Fibroblast of villous mesenchyme (primary cell): ENCODE measurements around the gene IER3IP1. TPM values are rescaled to one million over a fixed set of nuclear protein-coding genes. Genes with fewer than 3 reads are reported as not detected.
"Not testable (repeated sequence)": the region's sequence is repeated elsewhere in the genome, so short reads cannot be mapped to it uniquely, and the experiment has no call there.

Source experiments
- DNase-seq: peaks from one replicate; pipeline ENCODE4 v3.0.0-alpha.2; 2010; ENCODE audit warnings: low read depth
- H3K4me3 ChIP-seq: 2 replicates; pipeline ENCODE4 v1.5.1; 2011; ENCODE audit warnings: low read depth, mild to moderate bottlenecking, low read length
- total RNA-seq: library from RNA; depleted of rRNA; stranded (reverse); fragments of >200 nt; gene quantifications from 2 replicates; pipeline ENCODE4 v1.2.3, GENCODE V29; 2012
- TF ChIP-seq, protein P1 (sequence below): IDR thresholded peaks from 2 replicates; pipeline ENCODE4 v1.5.1; 2012; ENCODE audit warnings: low read depth, mild to moderate bottlenecking, low read length; ENCODE audit not compliant: insufficient read depth

Gene IER3IP1, protein sequence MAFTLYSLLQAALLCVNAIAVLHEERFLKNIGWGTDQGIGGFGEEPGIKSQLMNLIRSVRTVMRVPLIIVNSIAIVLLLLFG
- 24.5 and 27.6 TPM in 2 replicates for total RNA-seq

DNA sequence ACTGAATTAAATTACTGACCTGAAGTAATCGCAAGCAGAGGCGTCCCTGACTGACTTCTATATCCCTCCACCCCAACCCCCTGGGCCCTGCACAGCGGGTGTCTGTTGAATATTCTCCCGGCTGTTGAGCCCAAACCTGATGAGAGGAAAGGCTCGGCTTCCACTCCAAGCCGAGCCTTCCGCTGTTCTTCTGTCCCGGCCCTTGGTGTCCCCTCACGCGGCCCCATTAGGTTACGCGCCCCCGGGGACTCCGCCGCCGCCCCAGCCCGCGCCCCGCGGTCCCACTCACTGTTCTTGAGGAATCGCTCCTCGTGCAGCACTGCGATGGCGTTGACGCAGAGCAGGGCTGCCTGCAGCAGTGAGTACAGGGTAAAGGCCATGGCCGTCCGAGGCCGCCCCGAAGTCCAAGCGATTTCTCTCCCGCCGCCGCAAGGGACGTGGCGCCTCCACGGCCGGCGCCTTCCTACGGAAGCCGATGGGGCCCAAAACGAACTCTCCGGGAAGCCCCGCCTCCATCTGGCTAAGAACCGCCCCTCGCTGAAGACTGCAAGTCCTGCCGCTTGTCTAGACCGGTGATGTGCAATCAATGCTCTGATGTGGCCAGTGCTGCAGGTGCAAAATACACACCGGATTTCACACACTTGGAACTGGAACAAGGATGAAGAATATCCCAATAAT, at the start of gene IER3IP1:
TSS of gene IER3IP1 (minus strand) at position 467 of the 678 bp plus-strand sequence. CDS start at position 380, 87 bp downstream.
- DNase-seq: peak; percentile 95
- TF ChIP-seq, protein P1, sequence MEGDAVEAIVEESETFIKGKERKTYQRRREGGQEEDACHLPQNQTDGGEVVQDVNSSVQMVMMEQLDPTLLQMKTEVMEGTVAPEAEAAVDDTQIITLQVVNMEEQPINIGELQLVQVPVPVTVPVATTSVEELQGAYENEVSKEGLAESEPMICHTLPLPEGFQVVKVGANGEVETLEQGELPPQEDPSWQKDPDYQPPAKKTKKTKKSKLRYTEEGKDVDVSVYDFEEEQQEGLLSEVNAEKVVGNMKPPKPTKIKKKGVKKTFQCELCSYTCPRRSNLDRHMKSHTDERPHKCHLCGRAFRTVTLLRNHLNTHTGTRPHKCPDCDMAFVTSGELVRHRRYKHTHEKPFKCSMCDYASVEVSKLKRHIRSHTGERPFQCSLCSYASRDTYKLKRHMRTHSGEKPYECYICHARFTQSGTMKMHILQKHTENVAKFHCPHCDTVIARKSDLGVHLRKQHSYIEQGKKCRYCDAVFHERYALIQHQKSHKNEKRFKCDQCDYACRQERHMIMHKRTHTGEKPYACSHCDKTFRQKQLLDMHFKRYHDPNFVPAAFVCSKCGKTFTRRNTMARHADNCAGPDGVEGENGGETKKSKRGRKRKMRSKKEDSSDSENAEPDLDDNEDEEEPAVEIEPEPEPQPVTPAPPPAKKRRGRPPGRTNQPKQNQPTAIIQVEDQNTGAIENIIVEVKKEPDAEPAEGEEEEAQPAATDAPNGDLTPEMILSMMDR: peak; percentile 7
- H3K4me3 ChIP-seq: peak within 1 kb of the TSS; percentile 93

DNA sequence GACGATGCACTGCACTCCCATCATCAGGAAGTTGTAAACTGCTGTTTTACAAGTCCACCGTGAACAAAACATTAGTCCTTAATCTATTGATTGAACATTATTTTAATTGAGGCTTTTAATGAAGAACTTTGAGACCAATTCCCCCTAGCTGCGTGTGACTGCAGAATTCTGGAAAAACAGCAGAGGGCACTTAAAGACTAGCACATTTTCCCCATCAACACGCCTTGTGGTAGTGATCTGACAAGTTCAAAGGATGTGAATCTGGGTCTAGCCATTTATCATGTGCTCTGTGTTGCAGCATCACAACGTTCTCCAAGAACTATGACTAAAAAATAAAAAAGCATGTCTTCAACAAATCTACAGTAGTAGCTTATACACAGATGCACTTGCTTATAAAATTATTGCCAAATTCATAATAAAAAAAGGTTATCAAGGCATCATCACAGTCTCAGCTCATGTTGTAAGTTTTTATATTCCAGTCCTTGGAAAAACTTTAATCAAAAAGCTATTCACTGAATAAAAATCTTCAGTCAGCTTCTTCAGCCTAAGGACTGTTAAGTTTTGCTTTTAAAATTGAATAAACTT, 39.5 kb upstream of the IER3IP1 start:
- H3K4me3 ChIP-seq: no peak overlapping the region
- TF ChIP-seq, protein P1: peak; percentile 62
- DNase-seq: peak; percentile 68

DNA sequence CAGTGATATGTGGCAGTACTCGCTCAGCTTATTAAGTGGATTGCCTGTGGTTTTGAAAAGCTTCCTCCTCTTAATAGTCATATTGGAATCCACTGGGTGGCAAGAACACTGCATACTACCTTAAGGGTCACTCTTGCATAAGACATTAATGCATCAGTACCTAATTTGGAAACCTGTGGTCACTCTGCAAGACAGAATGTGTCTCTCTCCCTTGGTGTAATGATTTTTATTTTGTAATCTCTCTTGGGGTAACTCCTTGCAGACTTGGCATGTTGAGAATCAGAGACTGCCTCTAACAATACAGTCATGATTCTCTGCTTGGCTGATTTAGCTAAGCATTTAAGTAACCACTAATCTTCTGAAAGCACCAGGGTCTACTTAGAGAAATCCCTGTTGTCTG, 33.0 kb upstream of the IER3IP1 start:
- H3K4me3 ChIP-seq: no peak overlapping the region
- TF ChIP-seq, protein P1: no peak
- DNase-seq: no peak

DNA sequence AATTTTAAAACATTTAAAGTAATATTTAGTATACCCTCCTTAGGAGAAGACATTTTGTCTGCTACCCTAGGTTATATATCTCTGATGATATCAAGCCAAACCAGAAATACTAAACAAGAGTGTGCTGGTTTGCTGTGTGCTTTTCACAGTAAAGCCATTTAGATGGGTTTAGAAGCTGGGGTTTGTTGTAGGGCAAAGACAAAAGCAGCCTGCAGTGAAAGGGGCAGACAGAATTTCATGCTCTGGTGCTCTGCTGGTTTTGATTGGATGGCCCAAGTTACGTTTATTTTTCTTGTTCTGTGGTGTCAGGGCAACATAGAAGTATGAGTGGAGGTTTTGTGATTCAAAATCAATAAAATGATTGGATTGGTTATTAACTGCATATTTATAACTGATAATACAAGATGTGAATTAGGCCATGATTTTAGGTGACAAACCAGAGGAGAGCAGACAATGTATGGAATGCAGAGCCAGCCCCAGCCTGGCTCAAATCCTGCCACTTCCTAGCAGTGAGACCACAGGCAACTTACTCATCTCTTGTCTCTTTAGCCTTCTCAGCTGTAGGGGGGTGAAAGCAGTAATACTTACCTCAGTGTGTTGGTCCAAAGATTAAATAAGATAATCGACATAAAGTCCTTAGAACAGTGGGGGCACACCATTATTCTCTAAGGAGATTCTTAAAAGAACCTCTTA, 30.9 kb upstream of the IER3IP1 start:
- DNase-seq: no peak
- TF ChIP-seq, protein P1: no peak
- no peak overlapping the region for H3K4me3 ChIP-seq

DNA sequence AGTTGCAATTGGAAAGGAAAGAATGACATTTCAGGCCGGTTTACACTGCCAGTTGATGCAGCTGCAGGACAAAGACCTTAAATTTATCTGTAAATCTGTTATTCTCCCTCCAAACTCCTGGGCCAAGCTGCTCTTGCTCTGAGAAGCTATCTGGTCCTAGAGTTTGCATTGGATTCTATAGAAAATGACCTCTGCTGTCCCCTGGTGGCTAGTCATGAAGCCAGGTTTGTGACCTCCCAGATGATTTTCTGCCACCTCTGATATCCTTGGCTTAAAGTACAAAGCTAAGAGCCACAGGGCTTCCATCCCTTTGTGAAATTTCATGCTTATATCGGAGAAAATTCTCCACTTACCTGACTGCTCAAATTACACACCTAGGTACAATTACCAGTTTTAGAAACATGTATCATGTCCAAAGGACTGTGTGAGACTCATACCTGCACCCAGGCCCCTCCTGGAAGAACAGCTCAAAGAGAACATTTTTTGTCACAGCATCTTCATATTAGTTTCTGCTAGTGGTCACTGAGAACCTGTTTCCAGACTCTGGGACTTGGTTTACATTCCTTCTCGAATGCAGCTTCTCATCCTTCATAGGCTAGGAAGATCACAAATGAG, 28.9 kb upstream of the IER3IP1 start:
- DNase-seq: peak; percentile 51
- TF ChIP-seq, protein P1: peak; percentile 95

DNA sequence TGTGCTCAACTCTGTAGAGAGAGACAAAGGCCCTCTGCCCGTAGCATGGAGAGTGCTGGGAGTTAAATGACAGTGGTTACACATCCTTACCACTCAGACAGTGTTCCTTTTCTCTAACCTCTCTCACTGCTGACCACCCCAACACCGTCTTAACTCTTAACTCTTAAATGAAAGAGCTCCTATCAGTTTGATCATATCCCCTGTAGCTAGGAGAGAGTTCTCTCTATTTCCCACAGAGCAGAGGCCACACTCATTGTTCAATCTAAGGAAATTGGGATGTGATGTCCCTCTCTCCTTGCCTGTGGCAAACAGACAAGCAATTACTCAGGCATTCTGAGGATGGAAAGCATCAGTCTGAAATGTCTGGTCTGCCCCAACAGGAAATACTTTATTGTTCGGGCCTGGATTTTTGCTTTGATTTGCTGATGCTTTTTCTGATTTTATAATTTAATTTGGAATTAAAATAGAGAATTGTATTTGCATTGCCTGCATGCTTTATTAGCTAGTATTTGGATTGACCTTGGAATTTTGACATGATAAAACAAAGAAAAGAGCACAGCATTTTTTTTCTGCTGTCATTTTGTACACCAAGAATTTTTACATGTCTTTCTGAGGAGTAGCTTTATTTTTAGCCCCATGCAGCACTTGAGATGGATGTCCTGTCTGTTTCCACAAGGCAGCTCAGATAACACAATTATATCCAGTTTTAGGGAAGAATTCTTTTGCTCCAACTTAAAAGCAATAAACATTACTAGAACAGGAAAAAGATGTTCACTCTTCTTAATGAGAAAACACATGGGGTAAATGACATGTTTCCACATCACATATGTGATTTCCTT, 27.7 kb upstream of the IER3IP1 start:
- TF ChIP-seq, protein P1: no peak
- no peak overlapping the region for H3K4me3 ChIP-seq
- no peak for DNase-seq

More for the DNA sequence above, 28.9 kb upstream of the IER3IP1 start:
- no peak overlapping the region for H3K4me3 ChIP-seq

DNA sequence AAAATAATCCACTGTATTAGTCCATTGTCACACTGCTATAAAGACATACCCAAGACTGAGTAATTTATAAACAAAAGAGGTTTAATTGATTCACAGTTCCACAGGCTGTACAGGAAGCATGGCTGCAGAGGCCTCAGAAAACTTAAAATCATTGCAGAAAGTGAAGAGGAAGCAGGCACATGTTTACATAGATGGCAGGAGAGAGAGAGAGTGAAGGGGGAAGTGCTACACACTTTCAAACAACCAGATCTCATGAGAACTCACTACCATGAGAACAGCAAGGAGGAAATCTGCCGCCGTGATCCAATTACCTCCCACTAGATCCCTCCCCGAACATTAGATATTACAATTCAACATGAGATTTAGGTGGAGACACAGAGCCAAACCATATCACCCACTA, 19.8 kb upstream of the IER3IP1 start:
- DNase-seq, H3K4me3 ChIP-seq: not testable (repeated sequence)
